GM23248 (cell line): ENCODE data around the gene MTMR1.

ENCODE experiments used
- EZH2 ChIP-seq: fragments of 200-600 bp; sonication (generic); IDR thresholded peaks from 2 replicates; pipeline ENCODE4 v1.6.1; 2018; ENCODE audit warnings: antibody characterized with exemption, mild to moderate bottlenecking; ENCODE audit not compliant: insufficient read depth, poor library complexity, severe bottlenecking
- EZH2phosphoT487 ChIP-seq: fragments of 200-600 bp; sonication (generic); IDR thresholded peaks from 2 replicates; pipeline ENCODE4 v1.6.1; 2018; ENCODE audit warnings: antibody characterized with exemption, moderate library complexity, mild to moderate bottlenecking, low read depth; ENCODE audit not compliant: insufficient read depth

GRCh38 chrX:150762258-150763165, 69.3 kb downstream of the MTMR1 start:
- no peak for TF ChIP-seq EZH2
- TF ChIP-seq EZH2phosphoT487, result no peak
